Measurements from ENCODE around the gene AKR1B15. TPM values are rescaled to one million over a fixed set of nuclear protein-coding genes. Genes with fewer than 3 reads are reported as not detected.

The AKR1B15 gene
- total and polyA plus RNA-seq, 12 donors: not detected

DNA sequence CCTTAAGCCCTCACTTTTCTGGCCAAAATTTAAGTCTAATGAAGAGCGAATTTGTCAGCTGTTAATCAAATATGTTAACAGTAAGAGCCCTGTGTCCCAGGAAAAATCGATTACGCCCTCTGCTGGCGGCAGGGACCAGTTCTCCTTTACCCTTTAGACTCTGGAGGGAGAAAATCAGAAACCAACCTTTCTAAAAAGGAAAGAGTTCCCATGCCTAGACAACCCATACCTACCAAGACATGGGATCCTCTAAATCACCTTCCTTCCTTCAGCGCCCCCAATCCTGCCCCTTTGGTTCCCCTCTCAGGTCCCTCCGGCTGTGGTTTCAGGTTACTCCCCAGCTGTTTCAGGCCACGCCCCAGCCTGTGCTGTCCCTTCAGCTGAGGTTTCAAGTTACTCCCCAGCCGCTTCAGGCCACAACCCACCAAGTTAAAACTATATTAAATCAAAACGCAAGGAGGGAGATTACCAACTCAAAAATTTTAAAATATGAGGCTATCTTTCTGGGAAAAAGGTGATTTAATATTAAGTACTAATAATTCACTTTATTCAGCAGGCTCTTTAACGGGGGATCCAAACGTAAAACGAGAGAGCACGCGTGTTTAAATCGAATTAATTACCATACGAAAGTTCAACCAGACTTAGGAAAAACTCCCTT lies 1.4 kb upstream of the AKR1B15 start:
- WGBS, 2 donors: 3 to 9% methylated on average over 16 of the region's 16 CpGs
- TF ChIP-seq, protein P1, sequence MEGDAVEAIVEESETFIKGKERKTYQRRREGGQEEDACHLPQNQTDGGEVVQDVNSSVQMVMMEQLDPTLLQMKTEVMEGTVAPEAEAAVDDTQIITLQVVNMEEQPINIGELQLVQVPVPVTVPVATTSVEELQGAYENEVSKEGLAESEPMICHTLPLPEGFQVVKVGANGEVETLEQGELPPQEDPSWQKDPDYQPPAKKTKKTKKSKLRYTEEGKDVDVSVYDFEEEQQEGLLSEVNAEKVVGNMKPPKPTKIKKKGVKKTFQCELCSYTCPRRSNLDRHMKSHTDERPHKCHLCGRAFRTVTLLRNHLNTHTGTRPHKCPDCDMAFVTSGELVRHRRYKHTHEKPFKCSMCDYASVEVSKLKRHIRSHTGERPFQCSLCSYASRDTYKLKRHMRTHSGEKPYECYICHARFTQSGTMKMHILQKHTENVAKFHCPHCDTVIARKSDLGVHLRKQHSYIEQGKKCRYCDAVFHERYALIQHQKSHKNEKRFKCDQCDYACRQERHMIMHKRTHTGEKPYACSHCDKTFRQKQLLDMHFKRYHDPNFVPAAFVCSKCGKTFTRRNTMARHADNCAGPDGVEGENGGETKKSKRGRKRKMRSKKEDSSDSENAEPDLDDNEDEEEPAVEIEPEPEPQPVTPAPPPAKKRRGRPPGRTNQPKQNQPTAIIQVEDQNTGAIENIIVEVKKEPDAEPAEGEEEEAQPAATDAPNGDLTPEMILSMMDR (IDR thresholded peaks at IDR 0.05): peak; percentile 59 to 91 (median 87)
- DNase-seq: peak; percentile 72 to 73
- no peaks in the 10 kb centered on the region for H3K36me3 ChIP-seq
- H3K4me1 ChIP-seq: peaks cover 0 to 12% (median 0%) of the 10 kb centered on the region in 9 donors
- H3K4me3 ChIP-seq: peak overlapping the region in 9 of 10 donors; percentile 16 to 49 (median 42)
- peak overlapping the region in 4 of 10 donors; percentile 2 to 60 (median 6) for H3K27ac ChIP-seq
- ATAC-seq: peak; percentile 90 to 96 (median 94)
- intact Hi-C loops (cut with DNase I): loop anchor here in 7 of 10 donors (1.0 to 10.0 kb wide), 7 partner anchors 57 to 115 kb away; no protein-coding TSS in a partner anchor
- H3K27me3 ChIP-seq: peaks cover 0 to 9% (median 0%) of the 10 kb centered on the region in 7 donors
- no peaks in the 10 kb centered on the region for H3K9me3 ChIP-seq

DNA sequence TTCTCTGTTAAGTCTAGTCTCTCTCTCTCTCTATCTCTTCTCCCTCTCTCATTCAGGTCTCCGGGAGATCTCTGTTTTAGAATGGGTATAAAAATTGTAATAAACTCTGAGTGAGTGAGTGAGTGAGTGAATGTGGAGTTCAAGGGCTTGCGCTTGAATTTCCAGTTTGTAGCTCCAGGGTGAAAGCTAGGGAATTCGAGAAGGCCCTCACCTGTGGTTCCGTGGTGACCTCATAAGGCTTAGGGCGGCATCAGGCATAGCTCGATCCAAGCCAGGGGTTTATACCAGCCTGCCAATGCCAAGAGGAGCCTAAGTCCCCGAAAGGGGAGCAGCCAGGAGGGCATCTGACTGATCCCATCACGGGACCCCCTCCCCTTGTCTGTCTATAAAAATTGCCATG lies 456 bp downstream of the AKR1B15 start:
- ATAC-seq (no peak), DNase-seq (no peak)
- 91 to 96% methylated on average over 8 of the region's 8 CpGs for WGBS, 2 donors
- H3K4me3 ChIP-seq: no peak overlapping the region
- no peaks in the 10 kb centered on the region for H3K36me3 ChIP-seq
- intact Hi-C loops (cut with DNase I): loop anchor here in 6 of 10 donors (5.0 to 10.0 kb wide), 3 partner anchors 55 to 115 kb away; no protein-coding TSS in a partner anchor
- peaks cover 0 to 12% (median 0%) of the 10 kb centered on the region in 9 donors for H3K4me1 ChIP-seq
- TF ChIP-seq, protein P1 (IDR thresholded peaks at IDR 0.05): no peak
- peaks cover 0 to 9% (median 0%) of the 10 kb centered on the region in 7 donors for H3K27me3 ChIP-seq
- no peak overlapping the region for H3K27ac ChIP-seq
- no peaks in the 10 kb centered on the region for H3K9me3 ChIP-seq

DNA sequence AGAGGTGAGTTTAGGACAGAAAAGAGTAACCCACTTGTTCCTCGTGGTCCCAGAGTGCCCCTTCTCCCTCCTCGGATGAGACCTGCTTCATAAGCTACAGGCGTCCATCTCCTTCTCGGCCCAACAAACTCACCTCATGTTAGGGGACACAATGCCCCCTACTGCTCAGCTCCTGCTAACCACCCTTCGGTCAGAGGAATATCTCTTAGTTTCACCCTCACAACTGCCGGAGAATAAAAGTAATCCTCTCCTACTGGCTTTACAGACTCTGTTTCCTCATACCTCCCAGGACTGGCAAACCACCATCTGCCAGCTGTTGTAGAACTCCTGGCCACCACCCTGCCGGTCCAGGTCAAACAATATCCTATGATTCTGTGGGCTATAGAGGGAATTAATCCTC lies 3.2 kb downstream of the AKR1B15 start:
- TF ChIP-seq, protein P1 (IDR thresholded peaks at IDR 0.05): peak in 1 of 9 donors; percentile 7
- H3K9me3 ChIP-seq: no peaks in the 10 kb centered on the region
- no peak overlapping the region for H3K27ac ChIP-seq
- peaks cover 0 to 11% (median 0%) of the 10 kb centered on the region in 9 donors for H3K4me1 ChIP-seq
- no peaks in the 10 kb centered on the region for H3K36me3 ChIP-seq
- intact Hi-C loops (cut with DNase I): no loop called here
- no peaks in the 10 kb centered on the region for H3K27me3 ChIP-seq
- H3K4me3 ChIP-seq: no peak overlapping the region
- no peak for DNase-seq
- no peak for ATAC-seq
- WGBS, 2 donors: 82 to 86% methylated on average over 7 of the region's 7 CpGs

DNA sequence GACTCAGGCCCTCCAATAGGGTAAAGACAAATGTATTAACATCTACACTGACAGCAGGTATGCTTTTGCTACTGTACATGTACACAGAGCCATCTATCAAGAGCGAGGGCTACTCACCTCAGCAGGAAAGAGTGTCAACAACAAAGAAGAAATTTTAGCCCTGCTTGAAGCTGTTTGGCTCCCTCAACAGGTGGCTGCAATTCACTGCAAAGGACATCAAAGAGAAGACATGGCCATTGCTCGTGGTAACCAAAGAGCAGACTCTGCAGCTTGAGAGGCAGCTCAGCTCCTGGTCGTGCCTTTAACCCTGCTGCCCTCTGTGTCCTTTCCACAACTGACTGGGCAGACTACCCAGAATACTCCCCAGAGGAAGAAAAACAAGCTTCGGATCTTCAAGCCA lies 5.1 kb downstream of the AKR1B15 start:
- no peaks in the 10 kb centered on the region for H3K4me1 ChIP-seq
- H3K36me3 ChIP-seq: no peaks in the 10 kb centered on the region
- DNase-seq: no peak
- intact Hi-C loops (cut with DNase I): no loop called here
- no peak overlapping the region for H3K27ac ChIP-seq
- no peak for ATAC-seq
- H3K4me3 ChIP-seq: no peak overlapping the region
- no peaks in the 10 kb centered on the region for H3K27me3 ChIP-seq
- 64 to 70% methylated on average over 4 of the region's 4 CpGs for WGBS, 2 donors
- no peaks in the 10 kb centered on the region for H3K9me3 ChIP-seq
- TF ChIP-seq, protein P1 (IDR thresholded peaks at IDR 0.05): peak in 2 of 9 donors; percentile 6 to 15
